SU-DHL-6 (cell line): ENCODE data around the gene USP31.

Experiments
- H2AFZ ChIP-seq: fragments of 200-600 bp; sonication (generic); 2 replicates; pipeline ENCODE4 v1.6.1; 2014; ENCODE audit warnings: low read depth, mild to moderate bottlenecking, moderate library complexity, mixed read lengths, antibody characterized with exemption, low read length; ENCODE audit not compliant: severe bottlenecking
- H3F3A ChIP-seq: fragments of 200-600 bp; shearing (Covaris generic); 2 replicates; pipeline ENCODE4 v1.6.0; 2016; ENCODE audit warnings: antibody characterized with exemption, mild to moderate bottlenecking; ENCODE audit not compliant: insufficient read depth
- H3K27ac ChIP-seq: fragments of 200-600 bp; sonication (generic); 2 replicates; pipeline ENCODE4 v1.5.1; 2016; ENCODE audit warnings: low read depth, mild to moderate bottlenecking, low read length, moderate library complexity, mixed read lengths
- H3K27me3 ChIP-seq: fragments of 200-600 bp; sonication (generic), shearing (Covaris generic); 2 replicates; pipeline ENCODE4 v1.6.0; 2014; ENCODE audit warnings: mild to moderate bottlenecking, low read length
- H3K36me3 ChIP-seq: fragments of 200-600 bp; sonication (generic); 2 replicates; pipeline ENCODE4 v1.6.1; 2014; ENCODE audit warnings: mild to moderate bottlenecking, low read length, mixed read lengths
- H3K4me2 ChIP-seq: fragments of 300-600, 200-600 bp; shearing (Covaris generic), sonication (generic); 2 replicates; pipeline ENCODE4 v1.6.0; 2014; ENCODE audit warnings: low read length, low read depth, mild to moderate bottlenecking; ENCODE audit not compliant: poor library complexity, severe bottlenecking
- H3K4me3 ChIP-seq: fragments of 200-600 bp; sonication (generic); 2 replicates; pipeline ENCODE4 v1.5.1; 2014; ENCODE audit warnings: antibody characterized with exemption, low read length, mild to moderate bottlenecking, mixed read lengths; ENCODE audit not compliant: insufficient read depth, poor library complexity, severe bottlenecking
- H3K79me2 ChIP-seq: fragments of 200-600 bp; sonication (generic); 2 replicates; pipeline ENCODE4 v1.6.1; 2014; ENCODE audit warnings: mild to moderate bottlenecking, low read length, moderate library complexity; ENCODE audit not compliant: insufficient read depth
- H3K9ac ChIP-seq: fragments of 200-600 bp; sonication (generic); 2 replicates; pipeline ENCODE4 v1.7.0; 2014; ENCODE audit warnings: mild to moderate bottlenecking, low read length
- H3K9me2 ChIP-seq: fragments of 200-600 bp; sonication (generic); replicated peaks from 2 replicates; pipeline ENCODE4 v1.6.1; 2014; ENCODE audit warnings: low read length; ENCODE audit not compliant: insufficient read depth
- H3K9me3 ChIP-seq: fragments of 200-600 bp; sonication (generic); 2 replicates; pipeline ENCODE4 v1.6.1; 2014; ENCODE audit warnings: low read length, mixed read lengths; ENCODE audit not compliant: insufficient read depth
- H4K20me1 ChIP-seq: fragments of 200-600 bp; sonication (generic); 2 replicates; pipeline ENCODE4 v1.6.1; 2014; ENCODE audit warnings: low read depth, mild to moderate bottlenecking, antibody characterized with exemption, low read length, moderate library complexity, mixed read lengths
- EZH2phosphoT487 ChIP-seq: fragments of 200-600 bp; sonication (generic), shearing (Covaris generic); conservative IDR thresholded peaks from 2 replicates; pipeline ENCODE4 v1.6.1; 2018; ENCODE audit warnings: mild to moderate bottlenecking, antibody characterized with exemption, low read length, moderate library complexity, mixed read lengths
- TF ChIP-seq, protein P1 (sequence below): fragments of 200-600 bp; sonication (generic); IDR thresholded peaks from one replicate; pipeline ENCODE4 v1.5.1; 2017; ENCODE audit warnings: antibody characterized with exemption, mild to moderate bottlenecking, low read length, moderate library complexity; ENCODE audit not compliant: insufficient read depth, poor library complexity, severe bottlenecking

USP31 gene

DNA sequence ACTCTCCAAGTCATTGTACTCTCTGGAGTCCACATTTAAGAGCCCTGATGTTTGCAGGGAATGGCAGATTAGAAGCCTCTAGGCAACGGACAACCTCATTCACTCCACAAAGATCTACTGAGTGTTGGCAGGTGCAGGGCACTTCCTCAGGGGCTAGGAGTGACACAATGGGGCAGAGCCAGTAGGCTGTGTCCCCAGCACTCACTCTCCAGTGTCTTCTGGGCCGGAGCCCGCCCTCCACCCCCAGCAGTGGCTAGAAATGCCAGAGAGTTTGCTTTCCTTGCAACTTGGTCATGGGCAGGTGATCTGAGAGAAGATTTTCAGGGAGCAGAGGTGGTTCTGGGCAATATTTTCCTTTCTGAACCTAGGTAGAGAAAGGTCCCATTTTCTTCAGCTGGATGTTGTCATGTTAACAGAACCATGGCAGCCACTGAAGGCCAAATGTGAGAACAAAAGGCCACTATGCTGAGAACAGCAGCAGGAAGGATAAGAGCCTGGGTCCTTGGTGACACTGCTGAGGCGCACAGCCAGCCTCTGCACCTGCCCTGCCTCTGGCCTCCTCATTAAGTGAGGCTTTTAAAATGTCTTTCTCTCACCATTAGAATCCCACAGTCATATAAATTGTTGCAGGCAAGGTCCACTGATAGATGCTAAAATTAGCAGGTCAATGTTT is 96.2 kb downstream of the USP31 start:
- Histone ChIP-seq H3K36me3 (no peaks in the 10 kb centered on the region), H3K27ac (no peak overlapping the region), H2AFZ (no peak overlapping the region), H3K27me3 (no peaks in the 10 kb centered on the region), H3K79me2 (no peaks in the 10 kb centered on the region), H3K9me2 (no peaks in the 10 kb centered on the region), H3F3A (no peaks in the 10 kb centered on the region), H3K4me3 (no peak overlapping the region), H3K9ac (no peak overlapping the region), H3K4me2 (no peak overlapping the region), H4K20me1 (no peaks in the 10 kb centered on the region), H3K9me3 (no peaks in the 10 kb centered on the region)
- TF ChIP-seq, protein P1, sequence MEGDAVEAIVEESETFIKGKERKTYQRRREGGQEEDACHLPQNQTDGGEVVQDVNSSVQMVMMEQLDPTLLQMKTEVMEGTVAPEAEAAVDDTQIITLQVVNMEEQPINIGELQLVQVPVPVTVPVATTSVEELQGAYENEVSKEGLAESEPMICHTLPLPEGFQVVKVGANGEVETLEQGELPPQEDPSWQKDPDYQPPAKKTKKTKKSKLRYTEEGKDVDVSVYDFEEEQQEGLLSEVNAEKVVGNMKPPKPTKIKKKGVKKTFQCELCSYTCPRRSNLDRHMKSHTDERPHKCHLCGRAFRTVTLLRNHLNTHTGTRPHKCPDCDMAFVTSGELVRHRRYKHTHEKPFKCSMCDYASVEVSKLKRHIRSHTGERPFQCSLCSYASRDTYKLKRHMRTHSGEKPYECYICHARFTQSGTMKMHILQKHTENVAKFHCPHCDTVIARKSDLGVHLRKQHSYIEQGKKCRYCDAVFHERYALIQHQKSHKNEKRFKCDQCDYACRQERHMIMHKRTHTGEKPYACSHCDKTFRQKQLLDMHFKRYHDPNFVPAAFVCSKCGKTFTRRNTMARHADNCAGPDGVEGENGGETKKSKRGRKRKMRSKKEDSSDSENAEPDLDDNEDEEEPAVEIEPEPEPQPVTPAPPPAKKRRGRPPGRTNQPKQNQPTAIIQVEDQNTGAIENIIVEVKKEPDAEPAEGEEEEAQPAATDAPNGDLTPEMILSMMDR, result no peak
- TF ChIP-seq EZH2phosphoT487, result no peak

DNA sequence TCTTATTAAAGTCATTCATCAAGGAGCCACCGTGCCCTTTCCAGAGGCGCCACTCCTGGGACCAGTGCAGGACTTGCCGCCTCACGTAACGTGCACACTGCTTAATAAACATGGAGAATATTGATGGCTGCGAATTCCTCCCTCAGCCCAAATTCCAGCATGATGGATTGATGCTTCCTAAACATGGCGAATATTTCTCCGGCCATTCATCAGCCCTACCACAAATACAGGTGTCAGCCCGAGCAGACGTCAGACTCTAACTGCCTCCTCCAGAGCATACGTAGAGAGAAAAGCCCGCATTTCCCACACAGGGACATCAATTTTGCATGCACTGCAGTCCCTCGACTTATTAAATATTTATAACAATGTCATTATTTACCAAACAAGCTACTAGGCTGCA is 97.0 kb downstream of the USP31 start:
- Histone ChIP-seq H4K20me1 (no peaks in the 10 kb centered on the region), H3K27me3 (no peaks in the 10 kb centered on the region)
- TF ChIP-seq EZH2phosphoT487, result no peak
- TF ChIP-seq, protein P1, result no peak

DNA sequence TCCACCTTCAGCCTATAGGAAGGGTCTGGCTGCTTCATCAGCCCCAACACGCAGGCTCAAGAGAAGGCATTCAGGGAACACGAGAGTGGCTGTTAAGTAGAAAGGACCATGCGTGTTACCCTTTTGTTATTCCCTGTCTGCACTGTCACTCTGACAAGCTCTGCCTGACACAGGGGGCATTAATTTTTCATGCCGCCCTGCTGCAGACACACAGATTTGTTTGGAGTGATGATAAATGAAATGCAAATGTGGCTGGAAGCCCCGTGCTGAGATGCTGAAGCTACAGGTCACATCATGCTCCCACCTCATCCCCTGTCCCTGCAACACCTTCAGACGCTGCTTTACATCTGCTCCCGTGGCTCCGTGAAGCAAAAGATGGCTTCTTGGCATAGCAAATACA is 97.7 kb downstream of the USP31 start:
- Histone ChIP-seq H3K27me3 (no peaks in the 10 kb centered on the region), H3K9me3 (no peaks in the 10 kb centered on the region), H3K9ac (no peak overlapping the region), H3K36me3 (no peaks in the 10 kb centered on the region), H3K79me2 (no peaks in the 10 kb centered on the region), H3K27ac (no peak overlapping the region), H4K20me1 (no peaks in the 10 kb centered on the region), H3K4me3 (no peak overlapping the region), H3K9me2 (no peaks in the 10 kb centered on the region), H3F3A (no peaks in the 10 kb centered on the region), H2AFZ (no peak overlapping the region), H3K4me2 (no peak overlapping the region)
- TF ChIP-seq, protein P1, result no peak
- TF ChIP-seq EZH2phosphoT487, result no peak

More for the DNA sequence above, 97.0 kb downstream of the USP31 start:
- Histone ChIP-seq H3F3A (no peaks in the 10 kb centered on the region), H3K9me2 (no peaks in the 10 kb centered on the region), H3K4me2 (no peak overlapping the region), H3K79me2 (no peaks in the 10 kb centered on the region), H2AFZ (no peak overlapping the region), H3K36me3 (no peaks in the 10 kb centered on the region), H3K27ac (no peak overlapping the region), H3K9ac (no peak overlapping the region), H3K9me3 (no peaks in the 10 kb centered on the region), H3K4me3 (no peak overlapping the region)
